ENCODE results near the gene WFIKKN1.
"Not testable (repeated sequence)": the region's sequence is repeated elsewhere in the genome, so short reads cannot be mapped to it uniquely, and the experiment has no call there.

The WFIKKN1 gene

DNA sequence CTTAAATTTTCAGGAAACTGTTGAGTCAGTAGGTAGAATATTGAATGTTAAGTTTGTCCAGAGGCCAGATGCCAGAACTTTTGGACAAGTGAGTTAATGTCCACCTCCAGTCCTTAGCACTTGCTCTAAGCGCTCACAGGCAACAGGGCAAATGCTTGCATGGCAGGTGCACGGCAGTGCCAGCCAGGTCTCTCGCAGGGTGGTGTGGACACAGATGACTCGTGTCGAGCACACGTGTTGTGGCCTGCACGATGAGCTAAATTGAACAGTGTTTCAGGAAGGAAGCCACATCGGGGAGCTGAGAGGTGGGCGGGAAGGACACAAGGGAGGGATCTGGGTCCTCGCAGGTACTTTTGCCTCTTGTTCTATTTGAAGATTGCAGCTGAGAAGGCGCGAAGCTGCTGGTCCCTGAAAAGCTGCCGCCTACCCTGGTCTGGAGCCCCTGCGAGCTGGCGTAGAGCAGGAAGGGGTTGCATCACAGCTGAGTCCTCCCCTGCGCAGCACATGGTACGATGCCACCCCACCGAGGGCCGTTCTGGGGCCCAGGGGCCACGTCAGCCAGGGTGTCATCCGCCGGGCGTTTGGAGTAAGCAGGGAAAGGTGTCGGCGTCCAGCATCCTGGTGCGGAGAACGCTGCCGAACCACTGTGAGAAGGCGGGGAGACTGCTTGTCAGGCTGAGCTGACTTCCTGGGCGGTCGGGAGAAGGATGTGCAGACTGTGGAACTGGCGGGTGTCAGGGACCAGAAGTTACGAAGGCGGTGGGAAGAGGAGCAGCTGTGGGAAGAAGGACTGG, 34.6 kb upstream of the WFIKKN1 start:
- no peak for DNase-seq (ENCODE audit: low read depth)

DNA sequence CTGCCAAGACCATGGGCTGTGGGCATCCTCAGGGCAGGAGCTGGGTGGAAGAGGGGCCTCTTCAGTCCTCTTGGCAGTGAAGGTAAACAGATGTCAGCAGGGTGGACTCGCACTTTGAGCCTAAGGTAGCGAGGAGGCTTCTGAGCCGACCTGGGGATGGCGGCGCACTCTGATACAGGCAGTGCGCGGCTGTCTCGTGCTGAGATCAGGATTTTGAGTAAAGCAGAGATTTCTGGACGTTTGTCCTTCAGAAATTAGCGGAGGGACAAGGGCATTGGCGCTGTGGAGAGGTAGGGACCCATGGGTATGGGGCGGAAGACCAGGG, 34.1 kb upstream of the WFIKKN1 start:
- no peak for DNase-seq (ENCODE audit: low read depth)

DNA sequence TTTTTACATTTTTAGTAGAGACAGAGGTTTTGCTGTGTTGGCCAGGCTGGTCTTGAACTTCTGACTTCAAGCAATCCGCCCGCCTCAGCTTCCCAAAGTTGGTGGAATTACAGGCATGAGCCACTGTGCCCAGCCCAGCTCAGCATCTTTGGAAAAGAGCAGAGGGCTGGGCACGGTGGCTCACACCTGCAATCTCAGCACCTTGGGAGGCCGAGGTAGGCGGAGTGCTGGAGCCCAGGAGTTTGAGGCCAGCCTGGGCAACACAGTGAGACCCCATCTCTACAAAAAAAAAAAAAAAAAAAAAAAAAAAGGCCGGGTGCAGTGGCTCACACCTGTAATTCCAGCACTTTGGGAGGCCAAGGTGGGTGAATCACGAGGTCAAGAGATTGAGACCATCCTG, 33.1 kb upstream of the WFIKKN1 start:
- DNase-seq (ENCODE audit: low read depth), result not testable (repeated sequence)

DNA sequence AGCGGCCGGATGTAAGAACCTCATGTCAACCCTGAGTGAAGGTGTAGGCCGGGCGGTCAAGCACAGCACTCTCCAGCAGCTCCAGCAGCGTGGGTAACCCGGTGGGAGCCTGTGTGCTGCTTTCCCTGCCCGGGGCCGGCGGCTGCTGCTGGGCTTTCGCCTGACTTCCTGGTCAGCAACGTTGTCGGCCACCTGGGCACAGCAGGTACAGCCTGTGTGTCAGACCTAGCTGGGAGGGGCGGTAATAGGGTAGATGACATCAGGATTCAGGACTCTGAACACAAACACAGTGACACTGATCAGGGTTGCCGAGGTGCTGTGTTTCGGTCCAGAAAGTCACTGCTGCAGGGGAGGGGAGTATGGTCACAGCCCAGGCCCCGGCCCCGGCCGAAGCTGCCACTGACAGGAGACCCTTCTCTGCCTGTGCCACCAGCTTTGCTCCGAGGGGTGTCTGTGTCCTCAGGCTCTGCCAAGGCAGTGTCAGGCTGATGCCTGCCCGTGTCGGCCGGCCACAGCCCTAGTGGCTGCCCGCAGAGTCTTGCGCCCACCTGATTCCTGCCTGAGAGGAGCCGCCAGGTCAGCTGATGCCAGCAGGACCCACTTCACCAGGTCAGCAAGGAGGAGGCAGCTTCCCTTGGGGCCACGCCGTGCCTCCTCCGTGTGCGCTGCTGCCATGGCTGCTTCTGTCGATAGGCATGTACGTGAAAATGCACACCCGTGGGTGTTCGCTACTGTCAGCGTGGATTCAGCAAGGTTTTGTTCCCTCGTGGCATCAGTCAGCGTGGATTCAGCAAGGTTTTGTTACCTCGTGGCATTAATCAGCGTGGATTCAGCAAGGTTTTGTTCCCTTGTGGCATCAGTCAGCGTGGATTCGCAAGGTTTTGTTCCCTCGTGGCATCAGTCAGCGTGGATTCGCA, 31.7 kb upstream of the WFIKKN1 start:
- no peak for DNase-seq (ENCODE audit: low read depth)

DNA sequence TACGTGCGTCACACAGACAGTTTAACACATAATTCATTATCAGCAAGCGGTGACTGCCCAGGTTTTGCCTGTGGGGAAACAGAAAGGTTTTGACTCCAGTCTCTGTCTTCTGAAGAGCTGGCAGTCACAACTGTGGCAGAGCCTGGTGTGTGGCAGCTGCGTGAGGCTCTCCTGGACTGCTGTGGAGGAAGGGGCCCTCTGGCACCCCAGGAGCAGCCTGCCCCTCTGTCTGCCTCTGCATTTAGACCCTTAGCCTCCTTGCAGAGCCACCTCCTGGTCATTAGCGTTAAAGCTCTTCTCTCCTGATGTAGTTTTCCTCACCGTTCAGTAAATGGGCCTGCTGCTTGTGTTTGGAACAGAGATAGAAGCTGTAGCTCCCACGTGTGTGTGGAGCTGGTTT, 30.0 kb upstream of the WFIKKN1 start:
- no peak for DNase-seq (ENCODE audit: low read depth)

DNA sequence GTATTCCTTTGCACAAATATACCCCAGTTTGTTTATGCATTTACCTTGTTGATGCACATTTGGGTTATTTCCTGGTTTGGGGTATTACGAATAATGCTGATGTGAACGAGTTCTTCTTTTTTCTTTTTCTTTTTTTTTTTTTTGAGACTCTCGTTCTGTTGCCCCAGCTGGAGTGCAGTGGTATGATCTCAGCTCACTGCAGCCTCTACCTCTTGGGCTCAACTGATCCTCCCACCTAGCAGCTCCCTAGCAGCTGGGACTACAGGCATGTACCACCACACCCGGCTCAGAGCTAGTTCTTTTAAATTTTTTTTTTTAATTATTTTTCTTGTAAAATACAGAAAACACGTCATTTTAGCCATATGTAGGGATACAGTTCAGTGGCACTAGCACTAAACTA, 26.9 kb upstream of the WFIKKN1 start:
- no peak for DNase-seq (ENCODE audit: low read depth)

DNA sequence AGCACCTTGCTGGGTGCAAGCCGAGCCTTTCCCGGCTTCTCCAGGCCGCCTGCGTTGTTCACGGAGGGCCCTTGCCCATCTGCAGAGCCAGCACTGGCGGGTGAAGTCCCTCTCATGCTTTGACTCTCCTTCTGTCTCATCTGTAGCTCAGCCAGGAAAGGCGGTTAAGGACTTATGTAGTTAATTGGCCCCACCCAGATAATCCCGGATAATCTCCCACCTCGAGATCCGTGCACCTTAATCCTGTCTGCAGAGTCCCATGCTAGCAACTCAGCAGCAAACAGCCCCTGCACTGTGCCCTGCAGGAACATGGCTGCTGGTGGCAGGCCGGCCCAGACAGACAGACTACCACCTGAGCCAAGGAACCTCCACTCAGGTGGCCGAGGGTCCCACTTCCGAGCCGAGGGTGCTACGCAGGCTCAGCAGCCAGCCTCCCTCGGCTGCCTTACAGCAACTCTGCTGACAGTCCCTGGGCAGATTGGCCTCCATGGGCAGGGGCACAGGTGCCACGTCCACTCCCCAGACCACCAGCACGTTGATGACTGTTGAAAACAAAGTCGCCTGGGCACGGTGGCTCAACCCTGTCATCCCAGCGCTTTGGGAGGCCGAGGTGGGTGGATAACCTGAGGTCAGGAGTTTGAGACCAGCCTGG, 24.0 kb upstream of the WFIKKN1 start:
- DNase-seq (ENCODE audit: low read depth), result no peak

DNA sequence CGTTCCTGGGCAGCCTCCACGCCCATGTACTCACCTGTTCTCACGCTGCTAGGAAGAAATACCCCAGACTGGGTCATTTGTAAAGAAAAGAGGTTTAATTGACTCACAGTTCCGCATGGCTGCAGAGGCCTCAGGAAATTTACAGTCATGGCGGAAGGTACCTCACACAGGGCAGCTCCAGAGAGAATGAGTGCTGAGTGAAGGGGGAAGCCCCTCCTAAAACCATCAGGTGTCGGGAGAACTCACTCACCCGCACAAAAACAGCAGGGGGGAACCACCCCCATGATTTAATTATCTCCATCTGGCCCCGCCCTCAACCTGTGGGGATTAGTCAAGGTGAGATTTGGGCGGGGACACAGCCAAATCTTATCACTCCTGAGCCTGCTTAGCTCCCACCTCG, 22.8 kb upstream of the WFIKKN1 start:
- no peak for DNase-seq (ENCODE audit: low read depth)

DNA sequence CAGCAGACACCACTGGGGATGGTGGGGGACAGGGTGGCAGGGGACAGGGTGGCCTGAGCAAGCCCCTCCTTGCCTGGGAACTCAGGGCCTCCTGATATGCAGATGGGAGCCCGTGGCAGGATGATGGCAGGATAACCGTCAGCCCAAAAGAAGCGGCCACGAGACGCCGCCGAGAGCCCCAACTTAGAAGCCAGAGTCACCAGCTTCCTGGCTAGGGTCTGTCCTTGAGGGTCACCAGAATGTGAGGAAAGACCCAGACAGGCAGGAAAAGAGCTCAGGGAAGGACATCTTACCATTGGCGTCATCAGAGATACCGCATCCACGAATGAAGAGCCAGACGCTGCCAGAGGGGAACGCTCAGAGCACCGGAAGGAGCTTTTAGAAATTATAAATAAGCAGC, 21.5 kb upstream of the WFIKKN1 start:
- no peak for DNase-seq (ENCODE audit: low read depth)

DNA sequence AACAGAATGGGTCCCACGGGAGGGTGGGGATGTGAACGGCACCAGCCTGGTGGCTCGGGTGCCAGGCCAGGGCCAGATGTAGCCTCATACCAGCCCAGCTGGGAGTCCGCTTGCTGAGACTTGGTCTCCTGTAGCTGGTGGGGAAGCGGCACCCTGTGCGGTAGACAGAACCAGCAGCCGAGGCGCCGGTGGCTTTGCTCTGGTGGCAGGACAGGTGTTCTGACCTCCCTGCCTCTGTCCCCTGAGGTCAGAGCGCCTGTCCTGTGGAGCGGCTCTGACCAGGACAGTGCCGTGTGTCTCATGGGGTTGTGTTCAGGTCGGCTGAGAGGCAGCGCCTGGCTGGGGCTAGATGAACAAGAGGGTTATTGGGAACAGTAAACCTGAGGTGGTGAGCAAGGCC, 20.8 kb upstream of the WFIKKN1 start:
- no peak for DNase-seq (ENCODE audit: low read depth)

DNA sequence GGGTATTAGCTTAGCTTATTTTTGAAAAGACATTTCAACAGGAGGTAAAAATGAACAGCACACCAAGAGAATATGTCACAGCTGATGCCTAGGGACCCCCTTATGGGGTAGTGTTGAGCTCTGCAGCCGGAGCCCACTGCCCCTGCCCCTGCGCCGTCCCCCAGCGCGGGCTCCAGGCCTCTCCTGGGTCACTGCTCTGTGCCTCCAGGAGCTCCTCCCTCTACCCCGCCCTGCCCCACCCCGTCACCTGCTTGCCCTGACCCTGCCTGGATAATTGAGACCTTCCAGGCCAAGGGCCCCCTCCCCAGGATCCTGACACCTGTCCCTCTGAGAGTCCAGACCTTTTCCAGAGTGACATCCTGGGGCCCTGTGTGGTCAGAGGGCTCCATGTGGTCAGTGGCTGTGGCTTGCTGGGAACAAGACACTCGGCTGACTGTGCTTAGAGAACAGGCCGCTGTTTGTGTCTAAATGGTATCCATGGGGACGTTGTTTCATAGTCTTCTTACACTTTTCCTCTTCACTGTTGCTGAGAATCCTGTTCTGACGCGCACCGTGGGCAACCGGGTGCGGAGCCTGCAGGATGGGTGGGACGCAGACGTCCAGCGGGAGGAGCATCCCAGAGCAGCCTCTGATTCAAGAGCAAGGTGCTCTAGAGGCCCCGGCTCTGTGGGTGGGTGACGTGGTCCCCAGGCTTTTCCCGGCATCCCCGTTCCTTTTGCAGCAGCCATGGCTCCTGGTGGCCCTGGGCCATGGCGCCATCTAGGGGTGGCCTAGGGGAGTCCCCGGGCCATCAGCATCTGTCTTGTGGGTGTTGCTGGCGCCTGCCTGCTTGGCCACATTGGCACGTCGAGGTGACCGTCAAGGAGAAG, 20.0 kb upstream of the WFIKKN1 start:
- DNase-seq (ENCODE audit: low read depth), result no peak

DNA sequence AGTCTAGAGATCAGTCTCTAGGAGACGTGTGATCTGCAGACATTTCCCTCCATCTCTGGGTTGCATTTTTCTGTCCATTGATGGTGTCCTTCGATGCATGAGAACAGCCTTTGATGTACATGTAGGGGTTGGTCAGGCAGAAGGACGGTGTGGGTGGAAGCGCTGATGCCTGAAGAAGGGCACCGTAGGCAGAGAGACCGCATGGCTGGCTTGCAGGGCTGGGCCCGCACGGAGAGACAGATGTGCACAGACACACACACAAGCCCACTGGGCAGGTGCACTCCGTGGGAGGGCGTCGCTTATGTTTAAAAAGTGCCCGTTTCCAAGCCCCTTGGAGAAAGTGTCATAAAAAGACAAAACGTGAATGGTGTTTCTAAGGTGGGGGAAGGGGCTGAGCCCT, 15.7 kb upstream of the WFIKKN1 start:
- no peak for DNase-seq (ENCODE audit: low read depth)

DNA sequence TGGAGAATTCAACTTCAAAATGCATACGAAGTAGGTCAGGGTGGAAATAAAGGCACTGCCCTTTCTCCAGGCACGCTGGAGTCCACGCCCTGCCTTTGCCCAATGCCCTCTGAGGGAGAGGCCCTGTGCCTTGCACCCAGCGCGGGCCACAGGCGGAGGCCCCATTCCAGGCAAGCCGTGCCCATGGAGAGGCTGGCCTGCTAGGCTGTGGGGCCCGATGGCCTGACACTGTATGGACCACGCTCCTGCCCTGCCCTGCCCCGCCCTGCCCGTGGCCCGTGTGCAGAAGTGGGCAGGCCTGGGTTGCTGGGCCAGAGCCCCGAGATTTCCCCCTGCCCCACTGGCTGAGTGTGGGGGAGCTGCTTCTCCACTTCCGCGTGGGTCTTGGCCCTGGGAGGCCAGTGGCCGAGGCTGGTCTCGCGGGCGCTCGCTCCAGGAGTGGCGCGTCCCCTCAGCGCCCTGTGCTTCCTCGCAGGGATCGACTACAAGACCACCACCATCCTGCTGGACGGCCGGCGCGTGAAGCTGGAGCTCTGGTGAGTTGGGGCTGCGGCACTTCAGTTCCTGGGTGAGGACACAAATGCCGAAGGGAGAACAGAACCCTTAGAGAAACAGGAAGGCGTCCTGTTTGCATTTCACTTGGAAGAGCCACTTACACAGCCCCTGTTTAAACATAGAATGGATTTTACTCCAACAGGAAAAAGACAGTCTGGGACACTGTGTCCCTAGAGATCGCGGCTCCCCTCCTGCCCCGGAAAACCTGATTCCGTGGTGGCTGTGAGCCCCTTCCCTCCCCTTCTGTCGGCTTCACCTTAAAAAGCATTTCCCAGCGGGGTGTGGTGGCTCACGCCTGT, 13.8 kb upstream of the WFIKKN1 start:
- no peak for DNase-seq (ENCODE audit: low read depth)

DNA sequence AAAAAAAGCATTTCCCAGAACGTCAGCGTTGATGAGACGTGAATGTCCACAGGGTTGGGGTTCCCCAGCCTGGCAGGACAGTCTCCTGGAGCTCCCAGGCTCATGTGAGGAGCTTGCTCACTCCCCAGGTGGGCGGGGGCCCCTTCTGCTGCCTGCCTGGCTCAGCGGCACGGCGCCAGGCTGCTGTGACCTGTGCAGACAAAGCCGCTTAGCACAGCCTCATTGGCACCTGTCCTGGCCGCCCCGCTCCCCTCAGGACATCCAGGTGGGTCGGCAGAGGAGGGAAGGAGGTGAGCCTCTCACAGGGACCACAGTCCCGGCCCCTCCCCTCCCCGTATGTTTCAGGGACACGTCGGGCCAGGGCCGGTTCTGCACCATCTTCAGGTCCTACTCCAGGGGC, 12.9 kb upstream of the WFIKKN1 start:
- no peak for DNase-seq (ENCODE audit: low read depth)

DNA sequence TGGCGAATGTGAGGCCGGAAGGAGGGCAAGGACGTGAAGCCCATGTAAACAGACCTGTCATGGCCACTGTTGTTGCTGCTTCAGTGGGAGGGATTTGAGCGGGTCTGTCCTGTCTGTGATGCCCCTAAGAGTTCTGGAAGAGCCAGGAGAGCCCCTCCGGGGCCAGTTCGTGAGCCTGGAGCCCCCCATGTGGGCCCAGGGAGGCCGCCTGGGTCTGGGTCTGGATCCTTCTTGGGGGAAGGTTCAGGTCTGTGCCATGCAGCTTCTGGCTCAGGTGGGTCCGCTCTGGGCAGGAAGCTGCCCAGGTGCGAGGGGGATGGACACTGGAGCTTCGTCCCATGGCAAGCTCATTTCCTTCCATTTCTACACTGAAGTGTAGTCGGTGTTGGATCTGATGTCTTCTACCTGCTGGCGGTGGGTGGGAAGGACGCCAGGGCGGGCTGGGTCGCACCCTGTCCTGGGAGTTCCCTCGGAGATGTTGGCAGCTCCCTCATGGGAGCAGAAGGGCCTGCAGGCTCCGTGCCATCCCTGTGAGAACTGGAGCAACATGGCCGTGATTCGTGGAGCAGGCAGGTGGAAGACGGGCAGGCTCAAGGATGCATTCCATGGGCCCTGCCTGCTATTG, 11.2 kb upstream of the WFIKKN1 start:
- no peak for DNase-seq (ENCODE audit: low read depth)

DNA sequence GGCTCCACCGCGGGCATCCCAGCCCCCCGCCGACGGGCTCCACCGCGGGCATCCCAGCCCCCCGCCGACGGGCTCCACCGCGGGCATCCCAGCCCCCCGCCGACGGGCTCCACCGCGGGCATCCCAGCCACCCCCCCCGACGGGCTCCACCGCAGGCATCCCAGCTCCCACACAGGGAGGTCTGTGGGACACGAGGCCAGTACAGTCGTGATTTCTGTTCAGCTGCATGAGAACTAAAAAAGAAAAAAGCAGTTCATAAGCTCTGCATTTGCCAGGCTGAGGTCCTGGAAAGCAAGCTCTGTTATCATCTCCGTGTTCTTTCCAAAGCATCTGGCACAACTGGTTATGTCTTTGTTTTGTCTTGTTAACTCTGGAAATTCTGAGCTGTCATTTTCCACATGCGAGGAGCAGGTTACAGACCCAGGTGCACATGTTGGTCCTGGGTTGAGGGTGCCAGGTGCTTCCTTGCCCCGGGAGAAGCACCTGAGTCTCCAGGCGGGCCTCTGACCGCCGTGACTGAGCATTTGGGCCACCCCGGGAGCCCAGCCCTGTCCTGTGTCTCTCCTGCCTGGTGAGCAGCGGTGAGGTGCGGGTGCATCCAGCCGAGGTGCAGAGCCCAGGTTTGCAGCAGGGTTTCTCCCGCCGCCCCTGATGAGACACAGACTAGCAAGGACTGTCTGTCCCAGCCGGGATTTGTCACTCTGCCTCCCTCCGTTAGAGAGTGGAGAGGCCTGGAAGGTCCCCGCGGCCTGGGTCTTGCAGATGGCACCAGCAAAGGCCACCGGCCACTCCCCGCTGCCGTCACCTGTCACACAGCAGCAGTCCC, 9.9 kb upstream of the WFIKKN1 start:
- DNase-seq (ENCODE audit: low read depth), result no peak

DNA sequence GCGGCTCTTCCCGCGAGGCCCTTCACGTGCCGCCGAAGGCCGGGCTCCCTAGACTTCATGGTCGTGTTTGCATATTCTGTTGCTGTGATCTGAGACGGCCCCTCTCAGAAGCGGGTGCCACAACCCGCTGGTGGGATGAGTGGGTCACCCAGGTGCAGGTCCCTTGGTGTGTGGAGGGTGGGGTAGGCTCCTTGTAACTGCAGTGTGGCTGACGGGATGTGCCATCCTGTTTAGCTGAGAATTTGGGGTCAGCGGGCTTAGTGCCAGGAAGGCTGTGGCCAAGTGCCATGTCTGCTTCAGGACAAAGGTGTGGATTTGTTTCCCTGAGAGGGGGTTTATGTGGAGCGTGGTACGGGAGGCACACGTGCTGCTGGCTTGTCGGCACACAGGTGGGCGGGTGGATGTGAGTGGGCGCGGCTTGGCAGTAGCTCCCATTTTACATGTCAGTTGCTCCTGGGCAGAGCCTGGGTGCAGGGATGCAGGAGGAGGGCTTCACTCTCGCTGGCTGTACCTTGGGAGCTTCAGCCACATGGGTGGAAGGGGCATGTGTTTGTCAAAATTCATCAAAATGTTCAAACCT, 9.2 kb upstream of the WFIKKN1 start:
- DNase-seq (ENCODE audit: low read depth), result no peak

DNA sequence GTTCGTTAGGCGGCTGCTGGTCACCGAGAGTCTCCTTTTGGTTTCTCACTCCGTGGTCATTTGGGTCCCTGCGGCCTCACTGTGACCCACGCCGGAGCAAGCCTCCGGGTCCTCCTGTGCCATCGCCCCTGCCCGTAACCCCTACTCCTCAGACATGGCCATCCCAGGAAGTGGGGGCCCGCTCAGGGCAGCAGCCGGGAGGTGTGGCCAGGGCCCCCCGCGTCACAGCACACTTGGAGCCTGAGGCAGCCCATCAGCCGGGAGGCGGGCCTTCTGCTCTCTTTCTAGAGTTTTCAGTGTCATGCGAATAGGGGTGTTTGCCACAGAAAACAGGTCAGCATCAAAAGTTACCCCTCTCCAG, 7.9 kb upstream of the WFIKKN1 start:
- no peak for DNase-seq (ENCODE audit: low read depth)

DNA sequence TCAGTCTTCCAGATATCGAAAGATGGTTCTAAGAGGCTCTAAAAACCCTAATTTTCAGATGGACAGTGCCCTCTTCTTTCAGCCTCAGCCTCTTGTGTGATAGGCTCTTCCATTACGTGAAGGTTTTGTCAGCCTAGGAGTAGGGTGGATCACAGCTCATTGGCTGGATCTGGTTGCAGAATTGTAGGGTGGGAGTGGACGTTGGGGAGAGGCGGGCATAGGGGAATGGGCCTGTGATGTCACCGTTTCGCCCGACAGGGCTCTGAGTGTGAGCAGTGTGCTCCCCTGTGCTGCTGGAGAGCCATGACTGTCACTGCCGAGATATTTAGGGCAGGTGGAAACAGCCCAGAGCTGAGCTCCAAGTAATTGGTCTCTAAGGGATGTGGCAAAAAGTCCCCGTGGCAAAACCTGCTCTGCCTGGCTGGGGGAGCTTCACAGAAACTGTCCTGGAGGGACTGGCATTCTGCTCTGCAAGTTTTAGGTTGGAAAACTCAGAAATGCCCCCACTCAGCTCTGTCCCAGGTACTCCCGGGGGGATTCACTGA, 6.2 kb upstream of the WFIKKN1 start:
- DNase-seq (ENCODE audit: low read depth), result no peak
